SK-N-SH (cell line): ENCODE results near the gene SMYD2. TPM values are rescaled to one million over a fixed set of nuclear protein-coding genes. Genes with fewer than 3 reads are reported as not detected.

Experiments
- CTCF ChIA-PET: fragments of 300-600, 350-600 bp; formaldehyde crosslinking; extraction: SDS; loops from one replicate; lab custom pipeline; 2021; lab: Yijun Ruan, JAX
- POLR2A ChIA-PET: fragments of 350-600 bp; sonication (Branson Sonifier 250); formaldehyde crosslinking; extraction: SDS; loops from one replicate; lab custom pipeline; 2020; ENCODE audit warnings: antibody characterized with exemption, inconsistent platforms; lab: Yijun Ruan, JAX
- DNase-seq: peaks from one replicate; pipeline ENCODE4 v3.0.0; 2012
- H2AFZ ChIP-seq: fragments of 200-600 bp; sonication (generic); 2 replicates; pipeline ENCODE4 v1.8.1; 2016; ENCODE audit warnings: antibody characterized with exemption, mild to moderate bottlenecking, low read depth
- H3F3A ChIP-seq: fragments of 200-600 bp; sonication (generic); replicated peaks from 2 replicates; pipeline ENCODE3; 2016; ENCODE audit warnings: antibody characterized with exemption, mild to moderate bottlenecking; ENCODE audit not compliant: insufficient read depth
- H3K27ac ChIP-seq, 2 experiments: fragments of 200-500 bp in 1 of 2; fragments of 200-600 bp in 1 of 2; sonication (Bioruptor generic) in 1 of 2; sonication (generic), shearing (Covaris generic) in 1 of 2; 2 replicates each; pipeline versions ENCODE4 v1.5.1 to v1.6.1; 2014 to 2016; ENCODE audit warnings: low read depth in 2 of 2, inconsistent platforms in 1 of 2, low read length in 1 of 2, mild to moderate bottlenecking in 1 of 2, mixed read lengths in 1 of 2
- H3K27me3 ChIP-seq: fragments of 200-600 bp; sonication (generic), shearing (Covaris generic); 2 replicates; pipeline ENCODE4 v1.6.1; 2016; ENCODE audit warnings: mixed run types; ENCODE audit not compliant: insufficient read depth
- H3K36me3 ChIP-seq, 2 experiments: fragments of 200-500 bp in 1 of 2; fragments of 200-600 bp in 1 of 2; sonication (Bioruptor generic) in 1 of 2; sonication (generic) in 1 of 2; replicated peaks in 1 of 2; 2 replicates each; pipeline versions ENCODE3 to v1.5.1; 2014 to 2016; ENCODE audit warnings: low read length in 1 of 2, mild to moderate bottlenecking in 1 of 2; ENCODE audit not compliant: insufficient read depth in 2 of 2, control insufficient read depth in 1 of 2
- H3K4me1 ChIP-seq, 2 experiments: fragments of 200-500 bp in 1 of 2; fragments of 200-600 bp in 1 of 2; sonication (Bioruptor generic) in 1 of 2; sonication (generic), shearing (Covaris generic) in 1 of 2; 2 replicates each; pipeline versions ENCODE4 v1.5.1 to v1.6.1; 2014 to 2016; ENCODE audit warnings: low read depth in 1 of 2, low read length in 1 of 2, mixed run types in 1 of 2; ENCODE audit not compliant: insufficient read depth in 2 of 2, control insufficient read depth in 1 of 2
- H3K4me2 ChIP-seq: fragments of 200-600 bp; sonication (generic), shearing (Covaris generic); 2 replicates; pipeline ENCODE4 v1.6.1; 2017; ENCODE audit warnings: mixed run types
- H3K4me3 ChIP-seq, 2 experiments: fragments of 200-500 bp in 1 of 2; fragments of 200-600 bp in 1 of 2; sonication (Bioruptor generic) in 1 of 2; sonication (generic), shearing (Covaris generic) in 1 of 2; 2 replicates each; pipeline versions ENCODE4 v1.5.1 to v1.8.1; 2014 to 2016; ENCODE audit warnings: low read depth in 2 of 2, inconsistent platforms in 1 of 2, low read length in 1 of 2, mild to moderate bottlenecking in 1 of 2, mixed read lengths in 1 of 2, moderate library complexity in 1 of 2
- H3K79me2 ChIP-seq: fragments of 200-600 bp; sonication (generic); 2 replicates; pipeline ENCODE4 v1.8.1; 2017; ENCODE audit warnings: mild to moderate bottlenecking; ENCODE audit not compliant: insufficient read depth
- H3K9ac ChIP-seq: fragments of 200-600 bp; sonication (generic); 2 replicates; pipeline ENCODE4 v1.6.1; 2017; ENCODE audit warnings: mixed run types
- H3K9me2 ChIP-seq: fragments of 200-600 bp; sonication (generic); 2 replicates; pipeline ENCODE4 v1.6.1; 2017; ENCODE audit warnings: mixed run types
- H3K9me3 ChIP-seq: fragments of 200-600 bp; sonication (generic); 2 replicates; pipeline ENCODE4 v1.6.1; 2017; ENCODE audit warnings: mixed run types, mild to moderate bottlenecking, moderate library complexity
- H4K20me1 ChIP-seq: fragments of 200-600 bp; sonication (generic); 2 replicates; pipeline ENCODE4 v1.6.1; 2017; ENCODE audit warnings: mild to moderate bottlenecking, mixed run types; ENCODE audit not compliant: insufficient read depth
- CHD2 ChIP-seq: fragments of 150-350 bp; IDR thresholded peaks from 2 replicates; pipeline ENCODE4 v1.6.1; 2018; ENCODE audit warnings: low read length; ENCODE audit not compliant: partially characterized antibody
- ELF1 ChIP-seq: IDR thresholded peaks from 2 replicates; pipeline ENCODE4 v1.4.0; 2012
- FOSL2 ChIP-seq: IDR thresholded peaks from 2 replicates; pipeline ENCODE4 v1.4.0; 2012; ENCODE audit warnings: low read depth, mild to moderate bottlenecking, moderate library complexity, borderline replicate concordance
- FOXJ3 ChIP-seq: sonication (generic); formaldehyde crosslinking; IDR thresholded peaks from 2 replicates; pipeline ENCODE4 v1.5.1; 2020; ENCODE audit warnings: mild to moderate bottlenecking, missing genetic modification reagents
- FOXM1 ChIP-seq: IDR thresholded peaks from 2 replicates; pipeline ENCODE4 v1.4.0; 2012; ENCODE audit warnings: low read depth, mild to moderate bottlenecking
- JUND ChIP-seq: IDR thresholded peaks from 2 replicates; pipeline ENCODE4 v1.4.0; 2012
- MAX ChIP-seq: IDR thresholded peaks from 2 replicates; pipeline ENCODE4 v1.4.0; 2012; ENCODE audit warnings: low read depth
- MEF2A ChIP-seq: IDR thresholded peaks from 2 replicates; pipeline ENCODE4 v1.4.0; 2012; ENCODE audit warnings: low read depth, borderline replicate concordance
- MXI1 ChIP-seq: IDR thresholded peaks from 2 replicates; pipeline ENCODE4 v1.6.1; 2012; ENCODE audit warnings: mild to moderate bottlenecking, low read depth, low read length, improper control_type of control experiment
- NFIC ChIP-seq: IDR thresholded peaks from 2 replicates; pipeline ENCODE4 v1.4.0; 2012; ENCODE audit warnings: borderline replicate concordance
- PBX3 ChIP-seq: IDR thresholded peaks from 2 replicates; pipeline ENCODE4; 2012
- POLR2AphosphoS5 ChIP-seq: IDR thresholded peaks from 2 replicates; pipeline ENCODE4 v1.6.1; 2012; ENCODE audit warnings: low read depth, low read length
- RFX5 ChIP-seq: IDR thresholded peaks from 2 replicates; pipeline ENCODE4 v1.6.1; 2012; ENCODE audit warnings: mild to moderate bottlenecking, improper control_type of control experiment, low read length
- RXRA ChIP-seq: IDR thresholded peaks from 2 replicates; pipeline ENCODE4 v1.4.0; 2012; ENCODE audit warnings: low read depth, mild to moderate bottlenecking, borderline replicate concordance
- TAF1 ChIP-seq: IDR thresholded peaks from 2 replicates; pipeline ENCODE4 v1.6.1; 2012; ENCODE audit warnings: low read depth, mild to moderate bottlenecking, low read length, moderate library complexity, borderline replicate concordance
- TCF12 ChIP-seq: IDR thresholded peaks from 2 replicates; pipeline ENCODE4 v1.4.0; 2012
- TEAD4 ChIP-seq: IDR thresholded peaks from 2 replicates; pipeline ENCODE4 v1.4.0; 2012; ENCODE audit warnings: mild to moderate bottlenecking, borderline replicate concordance; ENCODE audit not compliant: insufficient read depth
- USF2 ChIP-seq: fragments of 150-350 bp; IDR thresholded peaks from 2 replicates; pipeline ENCODE4 v1.6.1; 2017; ENCODE audit warnings: antibody characterized with exemption, low read length, low read depth, borderline replicate concordance
- WGBS: methylation state at CpG from one replicate; pipeline ENCODE4 v1.1.6; 2017; ENCODE audit warnings: low lambda C conversion rate; 5-methylcytosine and 5-hydroxymethylcytosine counted together
- polyA plus RNA-seq, 3 experiments: library from polyadenylated mRNA; depleted of rRNA; stranded (reverse); fragments of >200 nt; gene quantifications; 2 replicates each; pipeline ENCODE4 v1.2.3, GENCODE V29; 2012
- TF ChIP-seq, protein P1 (sequence below): IDR thresholded peaks from 2 replicates; pipeline ENCODE4 v1.6.1; 2012; ENCODE audit warnings: mild to moderate bottlenecking, low read depth, low read length, moderate library complexity

SMYD2 gene
- polyA plus RNA-seq, 1 of the 3 experiments (the other 2 are of a cell fraction): 23.1 TPM

DNA sequence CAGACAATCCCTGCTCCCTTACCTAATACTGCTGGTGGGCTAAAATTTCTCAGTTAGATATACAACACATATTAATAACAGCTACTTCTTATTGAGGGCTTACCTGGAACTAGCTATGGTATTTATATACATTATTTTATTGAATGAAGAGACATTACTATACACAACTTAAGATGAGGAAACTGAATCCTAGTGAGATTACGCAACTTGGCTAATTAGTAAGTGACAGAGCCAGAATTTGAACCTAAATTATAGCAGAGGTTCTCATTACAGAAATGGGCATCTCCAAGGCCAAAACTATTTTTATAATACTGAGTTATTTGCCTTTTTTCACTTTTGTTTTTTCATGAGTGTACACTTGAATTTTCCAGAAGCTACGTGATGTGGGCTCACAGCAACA, 44.5 kb upstream of the SMYD2 start (continued):
- no peak for TF ChIP-seq USF2
- no peak for TF ChIP-seq RFX5
- no peak for TF ChIP-seq MXI1
- TF ChIP-seq RXRA: no peak
- no peak for TF ChIP-seq FOXJ3 (CRISPR knock-in tag)
- TF ChIP-seq ELF1: no peak
- no peak for TF ChIP-seq CHD2
- no peak for TF ChIP-seq FOSL2
- no peak for TF ChIP-seq FOXM1
- TF ChIP-seq MAX: no peak
- TF ChIP-seq, all 33 proteins: peak for 0

- no peaks in the 10 kb centered on the region for H3F3A ChIP-seq
- CTCF ChIA-PET: interaction anchor here (1.5 to 2.7 kb wide), 3 partner anchors 20 to 91 kb away, joined by 4 to 16 read pairs (median 4); no protein-coding TSS in a partner anchor
- POLR2A ChIA-PET: no interaction called here
- H3K27ac ChIP-seq: no peak overlapping the region
- H3K79me2 ChIP-seq: no peaks in the 10 kb centered on the region
- no peak for DNase-seq
- no peak overlapping the region for H3K9ac ChIP-seq
- no peaks in the 10 kb centered on the region for H3K9me3 ChIP-seq
- no peak overlapping the region for H3K4me3 ChIP-seq
- no peaks in the 10 kb centered on the region for H3K4me1 ChIP-seq
- no peak for TF ChIP-seq ELF1
- no peak for TF ChIP-seq MEF2A
- TF ChIP-seq FOXM1: no peak
- no peak for TF ChIP-seq TAF1
- TF ChIP-seq MXI1: no peak
- TF ChIP-seq TEAD4: no peak
- TF ChIP-seq PBX3: no peak
- no peak for TF ChIP-seq RFX5
- TF ChIP-seq USF2: no peak
- TF ChIP-seq TCF12: no peak
- TF ChIP-seq, protein P1, sequence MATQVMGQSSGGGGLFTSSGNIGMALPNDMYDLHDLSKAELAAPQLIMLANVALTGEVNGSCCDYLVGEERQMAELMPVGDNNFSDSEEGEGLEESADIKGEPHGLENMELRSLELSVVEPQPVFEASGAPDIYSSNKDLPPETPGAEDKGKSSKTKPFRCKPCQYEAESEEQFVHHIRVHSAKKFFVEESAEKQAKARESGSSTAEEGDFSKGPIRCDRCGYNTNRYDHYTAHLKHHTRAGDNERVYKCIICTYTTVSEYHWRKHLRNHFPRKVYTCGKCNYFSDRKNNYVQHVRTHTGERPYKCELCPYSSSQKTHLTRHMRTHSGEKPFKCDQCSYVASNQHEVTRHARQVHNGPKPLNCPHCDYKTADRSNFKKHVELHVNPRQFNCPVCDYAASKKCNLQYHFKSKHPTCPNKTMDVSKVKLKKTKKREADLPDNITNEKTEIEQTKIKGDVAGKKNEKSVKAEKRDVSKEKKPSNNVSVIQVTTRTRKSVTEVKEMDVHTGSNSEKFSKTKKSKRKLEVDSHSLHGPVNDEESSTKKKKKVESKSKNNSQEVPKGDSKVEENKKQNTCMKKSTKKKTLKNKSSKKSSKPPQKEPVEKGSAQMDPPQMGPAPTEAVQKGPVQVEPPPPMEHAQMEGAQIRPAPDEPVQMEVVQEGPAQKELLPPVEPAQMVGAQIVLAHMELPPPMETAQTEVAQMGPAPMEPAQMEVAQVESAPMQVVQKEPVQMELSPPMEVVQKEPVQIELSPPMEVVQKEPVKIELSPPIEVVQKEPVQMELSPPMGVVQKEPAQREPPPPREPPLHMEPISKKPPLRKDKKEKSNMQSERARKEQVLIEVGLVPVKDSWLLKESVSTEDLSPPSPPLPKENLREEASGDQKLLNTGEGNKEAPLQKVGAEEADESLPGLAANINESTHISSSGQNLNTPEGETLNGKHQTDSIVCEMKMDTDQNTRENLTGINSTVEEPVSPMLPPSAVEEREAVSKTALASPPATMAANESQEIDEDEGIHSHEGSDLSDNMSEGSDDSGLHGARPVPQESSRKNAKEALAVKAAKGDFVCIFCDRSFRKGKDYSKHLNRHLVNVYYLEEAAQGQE: no peak
- TF ChIP-seq JUND: no peak
- TF ChIP-seq CHD2: no peak
- no peak for TF ChIP-seq FOSL2
- TF ChIP-seq NFIC: no peak
- TF ChIP-seq POLR2AphosphoS5: no peak
- no peaks in the 10 kb centered on the region for H4K20me1 ChIP-seq
- H2AFZ ChIP-seq: no peak overlapping the region
- H3K36me3 ChIP-seq: no peaks in the 10 kb centered on the region
- H3K4me2 ChIP-seq: no peak overlapping the region
- 57% methylated on average over 7 of the region's 7 CpGs for WGBS
- H3K9me2 ChIP-seq: no peaks in the 10 kb centered on the region
- H3K27me3 ChIP-seq: no peaks in the 10 kb centered on the region
Observed at GRCh38 chr1:214241060-214241459, 39.9 kb upstream of the SMYD2 start.
